Muscle layer of duodenum (tissue), 2 donors: ENCODE measurements around the gene GABRG3.

ENCODE experiments used
- H3K27ac ChIP-seq: one replicate; pipeline ENCODE4 v1.7.0; 2013; ENCODE audit warnings: mild to moderate bottlenecking, low read length
- H3K27me3 ChIP-seq: one replicate; pipeline ENCODE4 v1.7.0; 2013; ENCODE audit warnings: low read depth, mild to moderate bottlenecking, control low read depth, low read length
- H3K36me3 ChIP-seq, 2 donors: one replicate each; pipeline ENCODE4 v1.7.0; 2013; ENCODE audit warnings: low read length in 2 of 2, control low read depth in 1 of 2, mild to moderate bottlenecking in 1 of 2; ENCODE audit not compliant: insufficient read depth in 2 of 2, control insufficient read depth in 1 of 2
- H3K4me1 ChIP-seq, 2 donors: one replicate each; pipeline ENCODE4 v1.7.0; 2013; ENCODE audit warnings: low read length in 2 of 2, mild to moderate bottlenecking in 2 of 2, control low read depth in 1 of 2, moderate library complexity in 1 of 2; ENCODE audit not compliant: insufficient read depth in 2 of 2, control insufficient read depth in 1 of 2
- H3K4me3 ChIP-seq, 2 donors: one replicate each; pipeline ENCODE4 v1.7.0; 2013; ENCODE audit warnings: low read length in 2 of 2, low read depth in 1 of 2, mild to moderate bottlenecking in 1 of 2
- H3K9me3 ChIP-seq, 2 donors: one replicate each; pipeline ENCODE4 v1.7.0; 2013; ENCODE audit warnings: low read length in 2 of 2, control low read depth in 1 of 2, mild to moderate bottlenecking in 1 of 2; ENCODE audit not compliant: control insufficient read depth in 1 of 2
- donor health status: healthy.

Gene GABRG3

DNA sequence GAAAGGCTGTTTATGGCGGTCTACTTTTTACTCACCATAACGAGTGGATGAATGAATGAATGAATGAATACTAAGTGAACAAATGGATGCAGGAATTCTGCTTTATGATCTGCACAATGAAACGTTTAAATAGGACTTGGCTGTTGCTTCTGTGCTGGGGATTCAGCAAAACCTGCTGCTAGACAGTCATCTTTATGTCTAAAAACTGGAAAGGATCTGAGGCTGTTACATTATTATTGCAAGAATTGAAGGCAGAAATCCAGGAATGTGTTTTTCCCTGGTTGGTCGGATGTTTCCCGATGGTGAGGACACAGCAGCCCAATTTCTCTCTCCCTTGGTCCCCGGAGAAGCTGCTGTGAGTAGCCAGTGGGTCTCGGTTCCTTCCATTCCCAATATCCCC lies 94.2 kb downstream of the GABRG3 start:
- Histone ChIP-seq H3K9me3 (peaks cover 0 to 24% of the 10 kb centered on the region in 2 donors), H3K4me1 (no peaks in the 10 kb centered on the region), H3K36me3 (no peaks in the 10 kb centered on the region), H3K27ac (no peak overlapping the region), H3K4me3 (no peak overlapping the region), H3K27me3 (no peaks in the 10 kb centered on the region)

DNA sequence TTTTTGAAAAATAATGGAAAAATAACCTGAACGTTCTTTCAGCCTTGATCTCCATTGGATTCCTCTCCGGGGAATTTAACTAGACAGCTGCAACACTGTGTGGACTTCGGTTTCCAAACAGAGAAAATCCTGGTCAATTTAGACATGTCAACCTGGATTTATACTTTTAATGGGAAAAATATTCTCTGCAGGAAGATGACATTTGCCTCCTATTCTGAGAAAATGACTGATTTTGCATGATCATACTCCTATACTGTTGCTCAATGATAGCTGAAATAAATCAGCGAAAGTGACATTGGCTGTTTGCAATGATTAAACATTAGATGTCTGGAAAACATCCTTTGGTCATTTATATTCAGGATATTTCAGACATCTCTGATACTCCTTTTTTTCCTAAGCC lies 94.8 kb downstream of the GABRG3 start:
- H3K27ac ChIP-seq = no peak overlapping the region
- H3K4me1 ChIP-seq = no peaks in the 10 kb centered on the region
- no peaks in the 10 kb centered on the region for H3K27me3 ChIP-seq
- H3K9me3 ChIP-seq = peaks cover 0 to 24% of the 10 kb centered on the region in 2 donors
- no peaks in the 10 kb centered on the region for H3K36me3 ChIP-seq
- H3K4me3 ChIP-seq = no peak overlapping the region

DNA sequence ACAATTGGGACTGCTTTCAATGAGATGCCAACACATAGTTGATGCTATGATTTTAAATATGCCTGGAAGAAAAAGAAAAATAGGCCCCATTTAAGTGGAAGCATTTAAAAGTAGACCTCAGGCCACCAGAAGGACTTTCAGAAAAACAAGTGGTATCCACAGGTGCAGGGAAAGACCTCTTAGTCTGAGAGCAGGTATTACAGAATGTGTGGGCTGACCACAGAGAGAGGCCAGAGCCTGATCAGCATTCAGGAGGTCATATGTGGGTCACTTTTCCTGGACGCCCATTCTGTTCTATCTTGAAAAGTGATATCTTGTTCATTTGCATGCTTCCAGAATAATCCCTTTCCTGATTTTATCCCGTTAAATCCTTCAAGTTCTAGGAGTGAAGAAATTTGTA lies 95.5 kb downstream of the GABRG3 start:
- H3K4me1 ChIP-seq = no peaks in the 10 kb centered on the region
- H3K27me3 ChIP-seq = no peaks in the 10 kb centered on the region
- peaks cover 0 to 24% of the 10 kb centered on the region in 2 donors for H3K9me3 ChIP-seq
- no peak overlapping the region for H3K4me3 ChIP-seq
- no peak overlapping the region for H3K27ac ChIP-seq
- H3K36me3 ChIP-seq = no peaks in the 10 kb centered on the region

DNA sequence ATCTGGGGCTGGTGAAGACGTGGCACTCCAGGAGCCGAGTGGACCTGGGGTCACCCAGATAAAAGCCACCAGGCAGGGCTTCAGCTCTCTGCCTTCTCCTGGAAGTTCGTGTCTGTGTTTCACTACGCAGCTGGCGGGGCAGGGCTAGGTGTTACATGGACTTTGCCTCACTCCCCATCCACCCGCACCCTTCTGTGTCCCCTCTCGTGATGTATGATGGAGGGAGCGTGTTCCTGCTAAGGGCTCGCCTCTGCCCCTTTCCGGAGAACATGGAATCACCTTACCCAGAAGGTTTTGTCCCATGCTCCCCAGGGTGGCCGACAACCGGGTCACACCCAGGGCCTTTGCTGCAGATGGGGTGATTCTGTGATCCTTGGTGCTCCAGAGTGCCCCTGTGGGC lies 96.2 kb downstream of the GABRG3 start:
- no peaks in the 10 kb centered on the region for H3K36me3 ChIP-seq
- H3K27ac ChIP-seq = no peak overlapping the region
- H3K9me3 ChIP-seq = peaks cover 0 to 24% of the 10 kb centered on the region in 2 donors
- no peak overlapping the region for H3K4me3 ChIP-seq
- H3K4me1 ChIP-seq = no peaks in the 10 kb centered on the region
- no peaks in the 10 kb centered on the region for H3K27me3 ChIP-seq

DNA sequence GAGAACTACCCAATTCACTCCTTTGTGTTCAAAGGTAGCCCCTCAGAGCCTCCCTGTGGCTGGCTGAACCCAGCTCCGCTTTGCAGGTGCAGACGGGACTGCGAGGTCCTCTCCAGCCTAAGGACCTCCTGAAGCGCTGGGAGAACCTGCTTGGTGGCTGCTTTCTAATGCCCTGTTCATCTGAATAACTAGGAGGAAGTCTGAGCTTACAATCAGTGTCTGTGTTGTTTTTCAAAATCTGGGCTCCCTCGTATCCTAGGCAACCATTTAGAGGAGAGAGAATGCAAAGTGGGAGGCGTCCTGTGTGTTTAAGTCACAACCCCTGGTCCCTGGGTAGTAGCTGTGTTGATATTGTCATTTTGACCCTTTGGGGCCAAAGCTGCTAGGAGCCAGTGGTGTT lies 99.9 kb downstream of the GABRG3 start:
- no peaks in the 10 kb centered on the region for H3K4me1 ChIP-seq
- no peaks in the 10 kb centered on the region for H3K27me3 ChIP-seq
- H3K27ac ChIP-seq = no peak overlapping the region
- no peak overlapping the region for H3K4me3 ChIP-seq
- no peaks in the 10 kb centered on the region for H3K36me3 ChIP-seq
- peaks cover 3 to 24% of the 10 kb centered on the region in 2 donors for H3K9me3 ChIP-seq

DNA sequence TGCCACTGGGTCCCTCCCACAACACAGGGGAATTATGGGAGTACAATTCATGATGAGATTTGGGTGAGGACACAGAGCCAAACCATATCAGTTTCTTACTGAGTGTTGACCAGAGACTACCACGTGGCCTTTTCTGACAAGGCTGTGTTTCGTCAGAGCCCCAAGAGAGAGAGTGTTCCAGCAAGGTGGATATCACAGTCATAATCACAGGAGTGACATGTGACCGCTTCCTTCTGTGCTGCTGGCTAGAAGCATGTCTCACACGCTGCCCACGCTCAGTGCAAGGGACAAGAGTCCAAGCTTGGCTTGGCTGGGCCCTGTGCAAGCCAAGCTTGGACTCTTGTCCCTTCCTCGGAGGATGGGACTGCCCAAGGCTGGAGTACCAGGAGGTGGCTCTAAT lies 103.2 kb downstream of the GABRG3 start:
- Histone ChIP-seq H3K4me1 (no peaks in the 10 kb centered on the region), H3K9me3 (peaks cover 3 to 4% of the 10 kb centered on the region in 2 donors), H3K4me3 (no peak overlapping the region), H3K27me3 (no peaks in the 10 kb centered on the region), H3K36me3 (no peaks in the 10 kb centered on the region), H3K27ac (no peak overlapping the region)

DNA sequence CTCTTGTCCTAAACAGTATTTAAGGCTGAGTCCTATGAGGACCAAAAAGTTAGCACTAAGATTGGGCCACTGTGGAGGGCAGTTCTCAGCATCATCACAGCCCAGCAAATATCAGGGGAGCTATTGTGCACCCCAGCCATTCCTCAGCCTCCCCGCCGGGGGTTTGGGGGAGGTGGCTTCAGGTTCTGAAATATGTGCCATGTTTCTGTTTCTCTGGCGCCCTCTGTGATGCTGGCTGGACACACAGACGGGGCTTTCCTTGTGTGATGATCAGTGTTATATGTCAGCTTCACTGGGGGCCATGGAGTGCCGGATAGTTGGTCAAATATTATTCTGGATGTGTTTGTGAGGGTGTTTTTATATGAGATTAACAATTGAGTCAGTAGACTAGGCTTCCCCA lies 106.8 kb downstream of the GABRG3 start:
- Histone ChIP-seq H3K4me3 (no peak overlapping the region), H3K36me3 (no peaks in the 10 kb centered on the region), H3K9me3 (peaks cover 0 to 3% of the 10 kb centered on the region in 2 donors), H3K4me1 (no peaks in the 10 kb centered on the region), H3K27me3 (no peaks in the 10 kb centered on the region), H3K27ac (no peak overlapping the region)

DNA sequence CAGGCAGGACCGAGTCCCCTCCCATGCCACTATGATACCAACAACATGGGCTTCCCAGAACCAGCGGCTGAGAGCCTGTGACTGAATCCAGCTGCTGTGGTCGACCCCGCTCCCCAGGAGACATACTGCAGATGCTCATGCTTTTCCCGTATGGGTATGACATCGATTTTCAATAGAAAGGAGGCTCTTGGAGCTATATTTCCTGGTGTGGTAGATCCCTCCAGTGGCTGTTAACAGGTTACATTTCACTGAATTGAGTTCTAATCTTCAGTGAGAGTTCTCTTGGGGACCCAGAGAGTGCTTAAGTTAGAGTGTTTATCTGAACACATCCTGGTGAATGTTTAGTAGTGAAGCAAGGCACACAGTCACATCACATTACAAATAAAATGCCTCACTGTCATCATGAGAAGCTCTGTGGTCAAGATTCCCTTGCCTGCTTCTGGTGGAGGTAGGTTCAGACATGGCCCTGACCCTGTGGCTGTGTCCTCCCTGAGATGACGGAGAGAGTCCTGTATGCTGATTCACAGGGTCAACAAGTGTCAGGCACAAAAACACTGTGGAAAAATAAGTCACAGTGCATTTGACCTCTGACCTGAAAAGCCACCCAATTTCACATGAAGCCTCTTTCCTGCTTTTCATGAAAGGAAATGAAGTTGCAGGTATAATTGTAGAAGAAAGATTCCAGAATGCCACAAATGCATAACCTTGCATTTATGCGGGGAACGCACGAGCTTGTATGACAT lies 110.9 kb downstream of the GABRG3 start:
- H3K27ac ChIP-seq = no peak overlapping the region
- no peaks in the 10 kb centered on the region for H3K27me3 ChIP-seq
- no peak overlapping the region for H3K4me3 ChIP-seq
- H3K4me1 ChIP-seq = no peaks in the 10 kb centered on the region
- no peaks in the 10 kb centered on the region for H3K9me3 ChIP-seq
- H3K36me3 ChIP-seq = no peaks in the 10 kb centered on the region

DNA sequence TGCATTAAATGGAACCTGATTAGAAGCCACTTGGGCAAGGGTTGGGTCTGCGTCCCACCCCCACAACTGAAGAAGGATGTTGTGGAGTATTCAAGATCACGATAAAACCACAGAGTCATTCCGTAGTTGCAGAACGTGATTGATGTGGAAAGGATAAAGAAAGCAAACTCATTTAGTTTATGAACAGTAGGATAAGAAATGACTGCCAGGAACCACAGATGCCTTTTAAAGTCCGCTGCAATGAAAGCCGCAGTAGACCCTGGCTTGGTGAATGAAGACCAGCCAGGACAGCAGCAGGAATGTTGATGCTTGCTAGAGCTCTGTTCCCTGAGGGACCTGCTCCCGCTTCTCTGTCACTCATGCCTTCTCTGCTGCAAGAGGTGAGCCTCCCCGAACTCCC lies 111.5 kb downstream of the GABRG3 start:
- Histone ChIP-seq H3K4me1 (no peaks in the 10 kb centered on the region), H3K27me3 (no peaks in the 10 kb centered on the region), H3K27ac (no peak overlapping the region), H3K9me3 (no peaks in the 10 kb centered on the region), H3K4me3 (no peak overlapping the region), H3K36me3 (no peaks in the 10 kb centered on the region)

DNA sequence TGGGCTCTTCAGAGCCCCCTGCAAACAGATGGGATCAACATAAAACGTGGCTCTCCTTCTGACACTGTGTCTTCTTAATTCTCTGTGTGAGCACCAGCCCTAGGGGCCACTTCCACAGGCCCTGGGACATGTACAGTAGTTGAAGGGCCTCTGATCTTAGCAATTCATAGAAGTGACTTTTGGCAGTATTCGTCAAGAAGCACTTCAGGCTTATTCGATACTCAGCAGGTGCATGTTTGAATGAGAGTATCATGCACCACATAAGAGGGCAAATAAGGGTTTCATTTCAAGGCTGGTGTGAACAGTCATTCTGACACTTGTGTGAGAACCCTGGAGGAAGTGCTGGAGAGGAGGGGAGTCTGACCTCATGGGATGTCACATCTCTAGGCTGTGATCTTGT lies 113.9 kb downstream of the GABRG3 start:
- peaks cover 3 to 12% of the 10 kb centered on the region in 2 donors for H3K9me3 ChIP-seq
- no peaks in the 10 kb centered on the region for H3K4me1 ChIP-seq
- H3K4me3 ChIP-seq = no peak overlapping the region
- no peaks in the 10 kb centered on the region for H3K27me3 ChIP-seq
- H3K36me3 ChIP-seq = no peaks in the 10 kb centered on the region
- H3K27ac ChIP-seq = no peak overlapping the region

DNA sequence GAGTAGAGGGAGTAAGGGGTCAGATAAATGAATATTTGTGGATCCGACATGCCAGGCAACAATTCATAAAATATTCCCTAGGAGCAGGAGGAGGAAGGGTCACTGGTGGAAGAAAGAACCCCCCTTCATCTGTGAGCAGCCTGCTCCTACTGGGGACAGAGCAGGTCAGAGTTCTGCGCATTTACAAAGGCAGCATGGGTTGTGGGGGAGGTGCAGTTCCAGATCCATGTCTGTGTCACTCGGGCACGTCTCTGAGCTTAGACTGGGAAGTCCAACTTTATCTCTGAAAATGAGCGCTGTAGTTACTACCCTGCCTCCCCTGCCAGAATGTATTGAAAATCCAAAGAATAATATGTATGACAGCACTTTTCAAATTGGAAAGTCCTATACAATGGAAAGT lies 115.2 kb downstream of the GABRG3 start:
- Histone ChIP-seq H3K4me1 (no peaks in the 10 kb centered on the region), H3K36me3 (no peaks in the 10 kb centered on the region), H3K27ac (no peak overlapping the region), H3K27me3 (no peaks in the 10 kb centered on the region), H3K4me3 (no peak overlapping the region), H3K9me3 (peaks cover 3 to 14% of the 10 kb centered on the region in 2 donors)

DNA sequence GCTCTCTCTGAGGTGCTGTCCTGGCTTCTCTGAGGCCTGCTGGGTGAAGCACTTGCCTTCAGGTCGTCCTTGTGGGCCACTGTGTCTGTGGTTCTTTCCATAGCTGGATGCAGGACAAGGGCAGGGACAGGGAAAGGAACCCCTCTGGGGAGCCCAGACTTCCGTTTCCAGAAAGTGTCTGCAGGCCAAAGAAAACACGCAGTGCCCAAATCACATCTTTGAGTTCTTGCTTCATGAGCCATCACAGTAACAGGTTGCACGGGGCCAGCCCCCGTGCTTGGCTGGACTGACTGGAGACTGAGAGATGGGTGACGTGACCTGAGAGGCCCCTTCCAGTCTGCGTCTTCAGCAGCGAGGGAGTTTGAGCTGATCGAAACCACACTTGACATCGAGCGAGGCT lies 115.8 kb downstream of the GABRG3 start:
- no peaks in the 10 kb centered on the region for H3K36me3 ChIP-seq

More for the DNA sequence above, 115.8 kb downstream of the GABRG3 start:
- no peaks in the 10 kb centered on the region for H3K4me1 ChIP-seq
- no peak overlapping the region for H3K27ac ChIP-seq
- H3K4me3 ChIP-seq = no peak overlapping the region
- H3K27me3 ChIP-seq = no peaks in the 10 kb centered on the region
- peaks cover 3 to 14% of the 10 kb centered on the region in 2 donors for H3K9me3 ChIP-seq
